Measurements from ENCODE around the gene ENGASE. TPM values are rescaled to one million over a fixed set of nuclear protein-coding genes. Genes with fewer than 3 reads are reported as not detected.

The ENGASE gene
- total and polyA plus RNA-seq, 2 of the 8 experiments (the other 6 are each of a cell fraction or from before 2014, with no cell fraction given) = 9.3 to 36.1 TPM

DNA sequence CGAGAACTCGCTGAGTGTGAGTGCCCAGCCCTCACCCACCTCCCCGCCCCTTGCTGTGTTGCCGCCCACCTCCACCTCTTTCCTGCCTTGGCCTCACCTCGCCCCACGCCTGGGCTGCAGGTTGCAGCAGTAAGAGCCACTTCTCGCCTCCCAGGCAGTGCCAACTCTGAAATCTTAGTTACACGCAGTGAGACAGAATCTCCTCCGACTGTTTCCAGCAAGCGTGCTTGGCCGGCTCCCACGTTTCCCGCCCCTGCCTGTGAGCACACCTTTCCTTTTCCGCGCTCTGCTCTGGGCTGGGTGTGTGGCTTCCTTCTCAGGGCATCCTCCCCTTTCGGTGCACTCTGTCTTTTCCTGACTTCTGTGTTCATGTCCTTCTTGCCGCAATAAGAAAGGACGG, 5.7 kb downstream of the ENGASE start:
- H2AK5ac ChIP-seq (ENCODE audit: low read depth, low read length) = no peak overlapping the region
- H2AFZ ChIP-seq (ENCODE audit: low read length) = no peak overlapping the region
- H3K4me1 ChIP-seq (replicated peaks in 1 of 4; ENCODE audit: control insufficient read depth in 3 of 4, insufficient read depth in 4 of 4, low read length in 3 of 4) = peaks cover 0 to 2% (median under 1%) of the 10 kb centered on the region in 4 experiments; a peak in 1 of 7 replicates
- H3K4me2 ChIP-seq (ENCODE audit: insufficient read depth in 1 of 2, low read depth in 2 of 2, low read length in 2 of 2) = no peak overlapping the region
- H4K20me1 ChIP-seq (replicated peaks in 1 of 2; ENCODE audit: control insufficient read depth in 1 of 2, insufficient read depth in 2 of 2, low read length in 2 of 2) = peaks cover 2 to 3% of the 10 kb centered on the region in 2 experiments
- no peak overlapping the region for H3K4ac ChIP-seq (replicated peaks; ENCODE audit: insufficient read length, low read depth, low read length)
- no peak overlapping the region for H2BK12ac ChIP-seq (ENCODE audit: low read depth, low read length)
- no peak overlapping the region for H3K4me3 ChIP-seq (ENCODE audit: extremely low read depth in 1 of 4, insufficient read depth in 2 of 4, low read depth in 3 of 4, low read length in 4 of 4)
- FAIRE-seq (no peak), DNase-seq (ENCODE audit: low read depth in 1 of 2, low spot score in 2 of 2) (no peak)
- no peak overlapping the region for H2BK15ac ChIP-seq (ENCODE audit: low read length)
- no peak overlapping the region for H3K14ac ChIP-seq (ENCODE audit: insufficient read length)
- H3K9ac ChIP-seq (replicated peaks in 1 of 4; ENCODE audit: extremely low read depth in 1 of 4, low read depth in 3 of 4, low read length in 3 of 4) = no peak overlapping the region
- H4K5ac ChIP-seq (ENCODE audit: insufficient read length, low read depth, low read length) = no peak overlapping the region
- H3K18ac ChIP-seq (ENCODE audit: extremely low read depth, low read length) = no peak overlapping the region
- CTCF ChIA-PET (ENCODE audit: partially characterized antibody) = interaction anchor here (1.3 to 4.5 kb wide), 2 partner anchors 9 to 13 kb away, joined by 6 to 23 read pairs; no protein-coding TSS in a partner anchor
- no peak overlapping the region for H2BK20ac ChIP-seq (ENCODE audit: low read length)
- TF ChIP-seq, protein P1, sequence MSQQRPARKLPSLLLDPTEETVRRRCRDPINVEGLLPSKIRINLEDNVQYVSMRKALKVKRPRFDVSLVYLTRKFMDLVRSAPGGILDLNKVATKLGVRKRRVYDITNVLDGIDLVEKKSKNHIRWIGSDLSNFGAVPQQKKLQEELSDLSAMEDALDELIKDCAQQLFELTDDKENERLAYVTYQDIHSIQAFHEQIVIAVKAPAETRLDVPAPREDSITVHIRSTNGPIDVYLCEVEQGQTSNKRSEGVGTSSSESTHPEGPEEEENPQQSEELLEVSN (IDR thresholded peaks at IDR 0.05) = no peak
- TF ChIP-seq RXRA (IDR thresholded peaks at IDR 0.05; ENCODE audit: insufficient read depth, low read depth, low read length) (no peak), JUN (IDR thresholded peaks at IDR 0.05; ENCODE audit: low read depth, low read length) (no peak), SP2 (IDR thresholded peaks at IDR 0.05; ENCODE audit: low read length) (no peak), SP4 (IDR thresholded peaks at IDR 0.05; ENCODE audit: low read length) (no peak), SIRT6 (IDR thresholded peaks at IDR 0.05; ENCODE audit: low read length) (no peak), SUZ12 (IDR thresholded peaks at IDR 0.05; ENCODE audit: low read length) (no peak), JUND (IDR thresholded peaks at IDR 0.05; ENCODE audit: low read length) (no peak), POLR2A (IDR thresholded peaks at IDR 0.05; ENCODE audit: control extremely low read depth in 1 of 2, low read depth in 2 of 2, low read length in 2 of 2) (no peak), TEAD4 (IDR thresholded peaks at IDR 0.05; ENCODE audit: low read depth, low read length) (no peak), NRF1 (IDR thresholded peaks at IDR 0.05; ENCODE audit: low read depth, low read length) (no peak)
- WGBS, 2 experiments (ENCODE audit: extremely low coverage in 1 of 2, insufficient coverage in 1 of 2, insufficient read length in 1 of 2, insufficient replicate concordance in 2 of 2, low coverage in 1 of 2, low lambda C conversion rate in 2 of 2, missing lambda C conversion rate in 1 of 2) = 92% methylated on average over 18 of the region's 18 CpGs; no CpG with 5 or more reads in 1 of the 2 experiments
- H3K9me3 ChIP-seq (ENCODE audit: insufficient read depth in 2 of 2, low read depth in 1 of 2, low read length in 1 of 2) = no peaks in the 10 kb centered on the region
- no peak overlapping the region for H4K8ac ChIP-seq (ENCODE audit: extremely low read depth, insufficient read depth, low read length)
- H3K23me2 ChIP-seq (ENCODE audit: low read depth, low read length) = peaks cover 2% of the 10 kb centered on the region; the same call in 1 of the 2 replicates
- H3K36me3 ChIP-seq (ENCODE audit: control insufficient read depth in 2 of 4, insufficient read depth in 4 of 4, low read length in 3 of 4) = peaks cover 2 to 7% (median 6%) of the 10 kb centered on the region in 4 experiments; a peak in 5 of 8 replicates
- H2BK120ac ChIP-seq (replicated peaks; ENCODE audit: low read depth, low read length) = no peak overlapping the region
- H3K79me2 ChIP-seq (ENCODE audit: control insufficient read depth in 1 of 2, insufficient read depth in 2 of 2, low read length in 2 of 2) = no peaks in the 10 kb centered on the region
- H3K27ac ChIP-seq (ENCODE audit: low read depth, low read length) = no peak overlapping the region
- no peaks in the 10 kb centered on the region for H3K79me1 ChIP-seq (ENCODE audit: low read depth, low read length)
- H3K56ac ChIP-seq (replicated peaks; ENCODE audit: insufficient read length, low read depth, low read length) = no peak overlapping the region
- POLR2A ChIA-PET (ENCODE audit: partially characterized antibody) = no interaction called here
- H2BK5ac ChIP-seq (ENCODE audit: low read depth, low read length) = no peak overlapping the region; the same call in 1 of the 2 replicates
- H3K23ac ChIP-seq (ENCODE audit: insufficient read length) = no peak overlapping the region
- peaks cover 0 to 3% (median 0%) of the 10 kb centered on the region in 4 experiments; a peak in 3 of 7 replicates for H3K27me3 ChIP-seq (replicated peaks in 1 of 4; ENCODE audit: control insufficient read depth in 3 of 4, extremely low read depth in 1 of 4, insufficient read depth in 3 of 4, low read length in 3 of 4)
- H4K91ac ChIP-seq (replicated peaks; ENCODE audit: insufficient read length, low read length) = no peak overlapping the region
